HepG2 (cell line): ENCODE measurements around the gene GNAZ. TPM values are rescaled to one million over a fixed set of nuclear protein-coding genes. Genes with fewer than 3 reads are reported as not detected.
A peak's percentile ranks its signal among the peaks of the same experiment; 100 is the strongest.

Experiments used
- ATAC-seq: fragments of 200-7000 bp; cut with Tn5 transposase; 3 replicates; pipeline ENCODE4 v1.9.1; 2020; ENCODE audit warnings: mild to moderate bottlenecking, moderate library complexity
- BruUV-seq: library from RNA; stranded (reverse); fragments of 400-500 nt; replicated peaks from 2 replicates; lab custom pipeline; 2021; lab: Mats Ljungman, UMichigan
- CTCF ChIA-PET: fragments of 300-600 bp; formaldehyde crosslinking; extraction: SDS; loops from one replicate; lab custom pipeline; 2021; ENCODE audit warnings: low total read pairs, inconsistent platforms, low intra/inter-chr PET ratio; lab: Yijun Ruan, JAX
- POLR2A ChIA-PET: fragments of 350-600 bp; sonication (Branson Sonifier 250); formaldehyde crosslinking; loops from one replicate; lab custom pipeline; 2020; ENCODE audit warnings: antibody characterized with exemption, inconsistent platforms; lab: Yijun Ruan, JAX
- DNase-seq: peaks from one replicate; pipeline ENCODE4 v3.0.0-alpha.2; 2015; ENCODE audit warnings: low spot score
- FAIRE-seq: peaks from 3 replicates; lab custom pipeline; 2011; peaks lifted over from hg19 to GRCh38; lab: Jason Lieb, UNC
- H2AFZ ChIP-seq: one replicate; pipeline ENCODE4 v1.6.1; 2011; ENCODE audit warnings: low read length, inconsistent platforms
- H3K27ac ChIP-seq: fragments of 300-600 bp; 3 replicates; pipeline ENCODE4 v1.8.0; 2011; ENCODE audit warnings: mixed run types, mild to moderate bottlenecking, mixed read lengths, low read length, inconsistent platforms; ENCODE audit not compliant: insufficient read depth; ENCODE audit errors: extremely low read length
- H3K27me3 ChIP-seq, 2 experiments: fragments of 200-600 bp in 1 of 2; 2 replicates in 1 of 2; 3 replicates in 1 of 2; pipeline versions ENCODE4 v1.6.0 to v1.8.0; 2011; ENCODE audit warnings: low read length in 2 of 2, mild to moderate bottlenecking in 2 of 2, moderate library complexity in 2 of 2, inconsistent platforms in 1 of 2; ENCODE audit not compliant: insufficient read depth in 2 of 2, control insufficient read depth in 1 of 2
- H3K36me3 ChIP-seq, 2 experiments: fragments of 200-600 bp in 1 of 2; replicated peaks in 1 of 2; 2 replicates in 1 of 2; 3 replicates in 1 of 2; pipeline versions ENCODE4 v1.5.1 to v1.8.0; 2011; ENCODE audit warnings: low read length in 2 of 2, inconsistent platforms in 1 of 2; ENCODE audit not compliant: insufficient read depth in 2 of 2, control insufficient read depth in 1 of 2
- H3K4me1 ChIP-seq: 2 replicates; pipeline ENCODE4 v1.5.1; 2012; ENCODE audit warnings: low read length, inconsistent platforms; ENCODE audit not compliant: insufficient read depth
- H3K4me2 ChIP-seq: 2 replicates; pipeline ENCODE4 v1.6.0; 2011; ENCODE audit warnings: low read depth, low read length, inconsistent platforms
- H3K4me3 ChIP-seq, 3 experiments: fragments of 200-600 bp in 1 of 3; sonication (generic), shearing (Covaris generic) in 1 of 3; replicated peaks in 1 of 3; 2 replicates each; pipeline ENCODE4 v1.5.1; 2011 to 2016; ENCODE audit warnings: low read length in 3 of 3, inconsistent platforms in 2 of 3, low read depth in 2 of 3, mild to moderate bottlenecking in 2 of 3, control low read depth in 1 of 3, mixed read lengths in 1 of 3; ENCODE audit not compliant: insufficient read depth in 1 of 3
- H3K79me2 ChIP-seq: one replicate; pipeline ENCODE4 v1.6.1; 2011; ENCODE audit warnings: low read length, inconsistent platforms; ENCODE audit not compliant: insufficient read depth
- H3K9ac ChIP-seq: 2 replicates; pipeline ENCODE4 v1.6.0; 2011; ENCODE audit warnings: mild to moderate bottlenecking, low read depth, low read length, inconsistent platforms; ENCODE audit not compliant: insufficient read depth
- H3K9me3 ChIP-seq: 2 replicates; pipeline ENCODE4 v1.5.1; 2012; ENCODE audit warnings: mild to moderate bottlenecking, low read length
- H4K20me1 ChIP-seq: 2 replicates; pipeline ENCODE4 v1.6.0; 2011; ENCODE audit warnings: inconsistent platforms, mild to moderate bottlenecking, low read length, moderate library complexity; ENCODE audit not compliant: insufficient read depth
- CEBPB ChIP-seq: IDR thresholded peaks from 2 replicates; pipeline ENCODE4 v1.6.1; 2011; ENCODE audit warnings: low read depth, low read length, improper control_type of control experiment, borderline replicate concordance
- MED1 ChIP-seq: sonication (generic); formaldehyde crosslinking; IDR thresholded peaks from 2 replicates; pipeline ENCODE4 v1.4.0; 2020; ENCODE audit warnings: missing genetic modification reagents
- NR3C1 ChIP-seq: sonication (generic); formaldehyde crosslinking; IDR thresholded peaks from 2 replicates; pipeline ENCODE4 v1.4.0; 2020; ENCODE audit warnings: missing genetic modification reagents
- PRDM10 ChIP-seq: sonication (generic); formaldehyde crosslinking; IDR thresholded peaks from 2 replicates; pipeline ENCODE4 v1.4.0; 2020; ENCODE audit warnings: low read depth, missing genetic modification reagents
- SALL2 ChIP-seq: sonication (generic); formaldehyde crosslinking; IDR thresholded peaks from 2 replicates; pipeline ENCODE4 v1.8.1; 2023; ENCODE audit warnings: mild to moderate bottlenecking, missing genetic modification reagents, inconsistent platforms
- SMAD1 ChIP-seq: sonication (generic); formaldehyde crosslinking; IDR thresholded peaks from 2 replicates; pipeline ENCODE4 v1.4.0; 2020; ENCODE audit warnings: missing genetic modification reagents, low read depth, mild to moderate bottlenecking, borderline replicate concordance
- SOX5 ChIP-seq: IDR thresholded peaks from 2 replicates; pipeline ENCODE4 v1.6.1; 2016; ENCODE audit warnings: borderline replicate concordance
- STAG1 ChIP-seq: sonication (generic); formaldehyde crosslinking; IDR thresholded peaks from 2 replicates; pipeline ENCODE4 v1.4.0; 2020; ENCODE audit warnings: missing genetic modification reagents
- TBX2 ChIP-seq: sonication (generic); formaldehyde crosslinking; IDR thresholded peaks from 2 replicates; pipeline ENCODE4 v1.5.0; 2020; ENCODE audit warnings: missing genetic modification reagents, mild to moderate bottlenecking, borderline replicate concordance
- THAP8 ChIP-seq: sonication (generic); formaldehyde crosslinking; IDR thresholded peaks from 2 replicates; pipeline ENCODE4 v1.5.1; 2020; ENCODE audit warnings: missing genetic modification reagents, mild to moderate bottlenecking, borderline replicate concordance
- ZFP36L1 ChIP-seq: sonication (generic); formaldehyde crosslinking; IDR thresholded peaks from 2 replicates; pipeline ENCODE4 v1.8.0; 2022; ENCODE audit warnings: mild to moderate bottlenecking, missing genetic modification reagents, moderate library complexity
- ZIK1 ChIP-seq: sonication (generic); formaldehyde crosslinking; IDR thresholded peaks from 2 replicates; pipeline ENCODE4 v1.5.0; 2020; ENCODE audit warnings: mild to moderate bottlenecking, low read depth, missing genetic modification reagents, borderline replicate concordance
- ZNF367 ChIP-seq: sonication (generic); formaldehyde crosslinking; IDR thresholded peaks from 2 replicates; pipeline ENCODE4 v1.4.0; 2020; ENCODE audit warnings: missing genetic modification reagents, borderline replicate concordance
- ZNF383 ChIP-seq: sonication (generic); formaldehyde crosslinking; IDR thresholded peaks from 2 replicates; pipeline ENCODE4 v1.4.0; 2020; ENCODE audit warnings: missing genetic modification reagents, mild to moderate bottlenecking, borderline replicate concordance
- ZSCAN25 ChIP-seq: sonication (generic); formaldehyde crosslinking; IDR thresholded peaks from 2 replicates; pipeline ENCODE4 v1.8.0; 2022; ENCODE audit warnings: mild to moderate bottlenecking, missing genetic modification reagents
- WGBS: methylation state at CpG from one replicate; pipeline ENCODE4 v1.1.6; 2017; ENCODE audit warnings: low lambda C conversion rate; 5-methylcytosine and 5-hydroxymethylcytosine counted together
- in situ Hi-C: cut with HindIII; loops from 2 replicates; pipeline ENCODE4 v1.10.0; 2017; ENCODE audit warnings: low pct_unique_long_range_greater_than_20kb; ENCODE audit not compliant: extremely low pct_ligation_motif_present
- intact Hi-C: fragments of 100-400 bp; cut with micrococcal nuclease; formaldehyde crosslinking; loops from one replicate; pipeline ENCODE4 v1.10.0; 2022; ENCODE audit not compliant: unreplicated experiment
- polyA plus RNA-seq, 8 experiments: library from polyadenylated mRNA; depleted of rRNA in 3 of 8; stranded (reverse) in 7 of 8; unstranded in 1 of 8; fragments of >200 nt; fragmentation: Illumina TruSeq in 4 of 8; extraction: Trizol in 4 of 8; gene quantifications; 2 replicates each; pipeline versions ENCODE4 v1.2.1 to v1.2.3, GENCODE V29; 2011 to 2016; ENCODE audit warnings: low read depth in 4 of 8, missing spikeins in 1 of 8, mixed read lengths in 1 of 8; ENCODE audit not compliant: insufficient read depth in 1 of 8
- total RNA-seq, 5 experiments: library from RNA; depleted of rRNA; stranded (reverse); fragments of >200 nt; fragmentation: Illumina TruSeq; extraction: Trizol; gene quantifications; 2 replicates each; pipeline ENCODE4 v1.2.3, GENCODE V29; 2016; ENCODE audit warnings: low read depth in 1 of 5

The GNAZ gene
- total and polyA plus RNA-seq, 2 of the 13 experiments (the other 11 are each of a cell fraction or from before 2014, with no cell fraction given), result 11.4 to 22.3 TPM

DNA sequence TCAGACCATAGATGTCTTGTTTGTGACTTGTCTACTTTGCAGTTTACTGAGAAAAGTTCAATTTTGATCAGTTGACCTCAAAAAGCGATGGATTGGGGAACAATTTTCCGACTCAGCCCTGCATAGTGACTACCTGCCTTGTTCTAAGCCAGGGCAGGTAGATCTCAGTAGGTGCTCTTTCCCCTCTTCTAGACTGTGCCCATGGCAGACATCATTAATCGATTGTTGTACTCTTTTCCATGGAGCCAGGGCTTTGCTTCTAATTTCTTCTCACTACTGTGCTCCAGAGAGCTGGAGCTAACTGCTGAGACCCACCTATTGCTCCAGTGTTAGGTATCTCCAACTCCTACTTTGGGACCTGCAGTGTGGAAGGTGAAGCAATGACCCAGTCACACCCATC lies 84.8 kb downstream of the GNAZ start:
- POLR2A ChIA-PET, result interaction anchor here (1.5 kb wide), 1 partner anchor 10 kb away, joined by 4 read pairs; the partner anchor contains the start of gene RAB36
- ATAC-seq, result no peak
- no peak for FAIRE-seq
- no peak overlapping the region for H2AFZ ChIP-seq
- H3K9ac ChIP-seq, result no peak overlapping the region
- BruUV-seq, result no TSS peak
- intact Hi-C loops (no loop called here), in situ Hi-C loops (loop anchor here (25.0 kb wide), 1 partner anchor 407 kb away; no protein-coding TSS in a partner anchor)
- WGBS, result 96% methylated on average over 3 of the region's 3 CpGs
- no peak overlapping the region for H3K4me3 ChIP-seq
- no peak overlapping the region for H3K4me2 ChIP-seq
- no peaks in the 10 kb centered on the region for H4K20me1 ChIP-seq
- H3K27me3 ChIP-seq, result no peaks in the 10 kb centered on the region; a peak in 1 of 5 replicates
- TF ChIP-seq ZSCAN25 (CRISPR knock-in tag) (no peak), CEBPB (peak; percentile 0; the same call in 1 of the 2 replicates), SALL2 (CRISPR knock-in tag) (no peak), NR3C1 (no peak)
- H3K36me3 ChIP-seq, result no peaks in the 10 kb centered on the region
- peaks cover 100% of the 10 kb centered on the region for H3K4me1 ChIP-seq
- no peaks in the 10 kb centered on the region for H3K9me3 ChIP-seq
- CTCF ChIA-PET, result no interaction called here
- no peaks in the 10 kb centered on the region for H3K79me2 ChIP-seq
- H3K27ac ChIP-seq, result no peak overlapping the region
- no peak for DNase-seq

DNA sequence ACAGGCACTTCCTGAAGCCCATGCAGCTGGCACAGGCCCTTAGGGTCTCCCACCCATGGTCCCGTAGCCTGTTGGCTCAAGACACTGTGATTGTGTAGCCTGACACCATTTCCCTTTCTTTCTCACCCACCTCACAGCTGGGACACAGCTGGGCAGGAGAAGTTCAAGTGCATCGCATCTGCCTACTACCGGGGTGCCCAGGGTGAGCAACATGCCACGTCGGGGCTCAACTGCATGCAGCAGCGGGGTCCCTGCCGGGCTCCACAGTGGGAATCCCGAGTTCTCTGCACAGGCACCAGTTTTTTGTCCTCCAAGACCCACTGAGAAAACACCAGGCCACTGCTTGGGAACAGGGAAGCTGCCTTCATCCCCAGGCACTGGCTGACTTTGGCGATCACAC lies 85.5 kb downstream of the GNAZ start:
- Histone ChIP-seq H3K4me1 (peaks cover 100% of the 10 kb centered on the region), H3K79me2 (no peaks in the 10 kb centered on the region), H3K9ac (no peak overlapping the region), H3K27me3 (no peaks in the 10 kb centered on the region; a peak in 1 of 5 replicates), H4K20me1 (no peaks in the 10 kb centered on the region), H3K9me3 (no peaks in the 10 kb centered on the region), H3K27ac (no peak overlapping the region), H3K36me3 (no peaks in the 10 kb centered on the region), H3K4me3 (no peak overlapping the region), H2AFZ (no peak overlapping the region), H3K4me2 (no peak overlapping the region)
- intact Hi-C loops (no loop called here), in situ Hi-C loops (loop anchor here (25.0 kb wide), 1 partner anchor 406 kb away; no protein-coding TSS in a partner anchor)
- DNase-seq, result no peak
- 91% methylated on average over 8 of the region's 9 CpGs for WGBS
- ATAC-seq, result no peak
- CTCF ChIA-PET, result interaction anchor here (1.7 kb wide), 1 partner anchor 18 kb away, joined by 5 read pairs; no protein-coding TSS in a partner anchor
- no TSS peak for BruUV-seq
- no peak for FAIRE-seq
- POLR2A ChIA-PET, result interaction anchor here (0.6 kb wide), 1 partner anchor 126 kb away, joined by 4 read pairs; no protein-coding TSS in a partner anchor
- TF ChIP-seq TBX2, result no peak
- no peak for TF ChIP-seq ZFP36L1 (CRISPR knock-in tag)
- no peak for TF ChIP-seq SMAD1 (CRISPR knock-in tag)
- no peak for TF ChIP-seq PRDM10 (CRISPR knock-in tag)
- no peak for TF ChIP-seq SOX5 (CRISPR knock-in tag)
- TF ChIP-seq THAP8 (CRISPR knock-in tag), result no peak
- TF ChIP-seq STAG1 (CRISPR knock-in tag), result no peak
- no peak for TF ChIP-seq ZNF383 (CRISPR knock-in tag)
- TF ChIP-seq ZIK1, result no peak
- TF ChIP-seq ZNF367 (CRISPR knock-in tag), result no peak
- no peak for TF ChIP-seq MED1 (CRISPR knock-in tag)
